Measurements from ENCODE around the gene RRBP1.

RRBP1 gene

DNA sequence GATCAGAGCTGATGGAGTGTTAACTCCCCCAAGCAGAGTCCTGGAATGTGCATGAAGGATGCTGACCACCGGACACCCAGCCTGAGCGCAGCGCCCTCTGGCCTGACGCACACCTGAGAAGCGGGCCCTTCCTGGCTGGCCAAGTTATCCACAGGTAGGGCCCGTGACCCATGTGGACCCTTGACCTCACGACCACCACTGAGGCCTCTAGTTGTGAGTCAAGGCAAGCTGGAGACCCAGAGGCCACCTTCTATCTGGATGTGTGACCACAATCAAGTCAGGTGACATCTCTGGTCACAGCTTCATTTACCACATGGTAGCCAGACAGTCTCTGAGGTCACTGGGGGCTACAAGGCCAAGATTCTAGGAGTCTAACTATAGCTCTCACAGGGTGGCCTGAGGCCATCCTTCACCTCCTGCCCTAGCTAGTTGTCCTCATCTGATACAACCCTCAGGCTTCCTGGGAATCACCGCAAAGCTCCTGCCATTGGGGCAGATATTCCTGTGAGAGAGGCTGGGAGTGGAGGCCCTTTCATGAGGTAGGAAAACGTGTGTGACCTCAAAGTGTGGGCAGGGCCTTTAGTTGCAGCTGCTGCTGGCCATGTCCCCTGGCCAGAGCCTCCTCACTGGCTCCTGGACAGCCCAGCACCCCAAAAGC, 59.1 kb downstream of the RRBP1 start:
- no peak for DNase-seq (ENCODE audit: low read depth in 2 of 2)

DNA sequence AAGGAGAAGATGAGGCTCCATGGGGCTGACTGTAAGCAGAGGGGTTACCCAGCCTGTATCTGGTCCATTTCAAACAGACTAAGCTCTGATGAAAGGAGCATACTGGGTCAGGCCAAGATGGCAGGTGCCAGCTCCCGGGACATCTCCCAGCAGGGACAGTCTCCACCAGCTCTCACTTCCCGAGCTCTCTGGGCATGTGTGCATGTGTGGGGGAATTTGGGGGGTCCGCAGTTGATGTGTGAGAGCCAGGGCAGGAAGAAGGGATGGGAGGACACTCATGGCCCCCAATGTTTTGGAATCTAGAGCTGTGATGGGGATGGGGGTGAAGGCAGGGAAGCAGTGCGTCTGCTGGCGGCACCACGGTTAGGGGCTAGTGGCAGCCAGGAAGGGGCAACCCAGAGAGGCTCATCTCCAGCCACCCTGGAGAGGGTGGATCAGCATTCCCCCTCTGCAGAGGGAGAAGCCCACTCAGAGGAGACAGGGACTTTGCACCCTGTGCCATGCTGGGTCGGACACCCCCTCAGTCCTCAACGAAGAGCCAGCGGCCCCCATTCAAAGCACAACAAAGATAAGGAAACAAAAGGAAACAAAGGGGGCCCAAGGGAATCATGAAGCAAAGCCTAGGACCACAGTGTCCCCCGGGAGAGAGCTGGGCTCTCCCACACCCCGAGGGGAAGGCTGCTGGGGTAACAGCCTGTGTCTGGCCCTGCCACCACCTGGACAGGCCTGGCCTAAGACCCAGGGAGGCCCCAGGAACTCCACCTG, 59.8 kb downstream of the RRBP1 start:
- no peak for DNase-seq (ENCODE audit: low read depth in 2 of 2)

DNA sequence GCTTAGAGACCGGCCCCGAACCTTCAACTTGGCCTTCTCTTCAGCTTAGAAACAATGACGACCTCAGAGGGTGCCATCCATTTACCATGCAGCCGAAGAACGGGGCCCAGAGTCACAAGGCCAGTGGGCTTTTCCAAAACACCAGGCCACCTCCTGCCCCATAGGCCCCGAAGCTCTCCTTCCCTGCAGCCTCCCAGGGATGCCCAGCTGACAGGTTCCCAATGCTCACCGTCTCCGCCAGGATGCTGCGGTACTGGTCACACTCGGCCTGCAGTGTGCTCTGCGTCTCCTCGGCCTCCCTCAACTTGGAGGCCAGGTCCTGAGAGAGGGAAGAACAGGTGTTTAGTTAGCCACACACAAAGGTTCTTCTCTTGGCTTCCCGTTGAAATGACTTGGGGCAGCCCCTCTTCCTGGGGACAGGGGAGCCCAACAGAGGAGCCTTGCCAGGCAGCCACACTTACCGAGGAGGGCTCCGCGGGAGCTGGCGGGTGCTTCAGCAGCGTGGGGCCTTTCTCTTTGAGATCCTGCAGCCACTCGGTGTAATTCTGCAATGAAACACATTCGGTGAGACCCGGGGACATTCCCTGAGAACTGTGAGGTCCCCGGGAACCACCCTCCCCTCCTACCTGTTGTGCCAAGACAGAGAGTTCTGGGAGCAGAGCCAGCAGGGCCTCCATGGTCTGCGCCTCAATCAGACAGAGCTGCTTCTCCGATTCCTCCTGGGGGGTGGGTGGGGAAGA, 60.6 kb downstream of the RRBP1 start:
- DNase-seq (ENCODE audit: low read depth in 2 of 2) = no peak

DNA sequence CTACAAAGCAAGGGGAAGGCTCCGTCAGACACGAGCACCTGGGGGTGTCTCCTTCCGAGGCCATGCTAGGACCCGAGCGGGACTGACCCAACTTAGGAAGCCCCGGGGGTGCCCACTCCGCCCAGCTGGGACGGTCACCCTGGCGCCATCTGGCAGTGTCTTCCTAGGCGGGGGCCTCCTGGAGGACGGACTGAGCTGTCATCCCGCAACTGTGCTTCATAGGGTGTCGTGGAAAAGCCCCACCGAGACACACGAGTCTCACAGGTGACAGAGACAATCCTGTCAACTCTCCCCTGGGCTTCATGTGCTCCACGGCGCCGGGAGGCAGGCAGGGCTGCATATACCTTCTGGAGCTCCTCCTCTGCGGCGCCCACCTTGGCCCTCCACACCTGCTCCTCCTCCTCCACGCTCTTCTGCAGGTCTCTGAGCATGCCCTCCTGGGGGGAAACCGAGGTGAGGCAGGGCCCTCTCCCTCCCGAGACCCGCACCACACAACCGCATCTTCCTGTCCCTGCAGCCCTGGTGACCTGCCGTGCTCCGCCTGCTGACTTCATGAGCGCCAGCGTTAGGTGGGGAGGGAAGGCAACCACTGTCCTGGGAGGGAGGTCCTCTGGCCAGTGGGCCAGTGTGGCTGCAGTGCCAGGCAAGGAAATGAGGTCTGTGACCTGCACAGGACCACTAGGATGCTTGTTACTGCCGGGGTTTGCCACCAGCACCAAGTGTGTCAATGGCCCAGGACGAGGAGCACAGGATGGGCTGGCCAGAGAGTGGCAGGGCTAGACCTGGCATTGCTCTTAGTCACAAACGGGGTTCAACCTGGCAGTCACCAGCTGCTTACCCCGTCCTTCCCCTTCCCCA, 61.4 kb downstream of the RRBP1 start:
- no peak for DNase-seq (ENCODE audit: low read depth in 2 of 2)

DNA sequence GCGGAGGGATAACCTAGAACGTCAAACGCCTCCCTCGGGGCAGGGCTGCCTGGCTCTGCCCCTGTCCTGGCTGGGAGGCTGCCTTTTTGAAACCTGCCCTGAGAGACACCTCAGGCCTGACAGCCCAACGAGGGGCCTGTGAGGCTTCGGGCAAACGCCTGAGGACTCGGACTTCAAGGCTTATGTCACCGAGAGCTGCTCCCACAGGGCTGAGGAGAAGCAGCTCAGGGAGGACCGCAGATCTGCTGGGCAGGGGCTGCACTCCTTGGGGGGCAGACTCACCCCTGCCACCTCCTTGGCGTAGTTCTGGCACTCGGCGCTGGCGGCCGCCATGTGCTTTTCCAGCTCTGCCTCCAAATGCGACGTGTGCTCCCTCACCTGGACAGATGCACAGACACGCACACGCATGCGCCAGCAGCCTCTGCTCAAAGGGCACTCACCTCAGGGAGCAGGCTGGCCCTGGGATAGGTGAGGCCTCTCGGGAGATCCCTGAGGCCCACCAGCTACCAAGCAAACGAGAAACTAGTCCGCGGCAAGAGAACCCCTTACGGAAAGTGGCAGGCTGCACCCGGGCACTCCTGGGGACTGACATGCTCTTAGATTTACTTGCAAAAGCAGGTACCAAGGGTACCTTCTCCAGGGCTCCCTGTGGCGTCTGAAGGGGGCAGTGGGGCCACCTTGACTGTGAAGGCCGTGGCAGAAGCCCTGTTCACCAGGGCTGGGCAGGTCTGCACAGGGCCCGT, 62.5 kb downstream of the RRBP1 start:
- DNase-seq (ENCODE audit: low read depth in 2 of 2) = no peak

DNA sequence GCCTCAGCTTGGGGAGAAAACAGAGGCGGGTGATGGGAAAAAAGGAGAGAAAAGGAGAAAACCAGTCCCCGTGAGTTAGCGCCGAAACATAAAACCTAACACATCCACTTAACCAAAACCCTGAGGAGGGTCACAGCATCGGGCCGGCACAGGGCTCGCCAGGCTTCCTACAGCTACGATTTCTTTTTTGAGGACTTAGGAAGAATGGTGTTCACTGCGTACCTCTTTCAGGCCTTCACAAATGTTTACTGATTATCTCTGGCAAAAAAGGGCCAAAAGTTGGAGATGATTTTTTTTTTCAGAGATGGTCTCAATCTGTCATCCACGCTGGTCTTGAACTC, 63.4 kb downstream of the RRBP1 start:
- no peak for DNase-seq (ENCODE audit: low read depth in 2 of 2)

DNA sequence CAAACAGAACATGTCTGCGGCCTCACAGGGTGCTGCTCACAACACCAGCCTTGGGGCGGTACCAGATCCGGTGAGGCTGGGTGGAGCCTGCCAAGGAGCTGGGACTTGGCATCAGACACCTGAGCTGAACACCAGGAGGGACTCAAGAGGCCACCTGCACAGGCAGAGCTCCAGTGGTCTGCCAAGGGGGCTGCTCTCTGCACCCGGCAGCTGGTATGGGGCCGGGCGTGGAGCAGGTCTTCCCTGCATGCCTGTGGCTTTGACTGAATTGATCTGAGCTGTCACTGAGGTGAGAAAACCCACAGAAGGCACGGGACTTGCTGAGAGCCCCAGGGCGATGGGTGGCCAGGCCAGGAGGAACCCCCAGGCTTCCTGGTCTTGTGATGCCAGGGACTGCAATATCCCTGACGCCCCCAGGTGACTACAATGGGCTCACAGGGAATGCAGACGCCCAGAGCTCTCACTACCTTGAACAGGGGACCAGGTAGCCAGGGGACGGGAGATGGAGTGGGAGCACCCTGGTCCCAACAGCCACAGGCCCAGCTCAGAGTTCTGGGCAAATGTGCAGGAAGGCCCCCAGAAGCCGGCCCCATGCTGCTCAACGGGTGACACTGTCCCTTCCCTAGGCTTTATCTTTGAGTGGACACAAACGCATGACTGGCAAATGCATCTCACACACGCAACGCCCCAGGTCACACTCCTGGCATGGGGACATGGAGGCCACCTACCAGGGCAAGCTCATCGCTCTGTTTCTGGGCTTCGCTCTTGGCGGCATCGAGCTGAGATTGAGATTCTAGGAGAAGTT, 64.0 kb downstream of the RRBP1 start:
- no peak for DNase-seq (ENCODE audit: low read depth in 2 of 2)

DNA sequence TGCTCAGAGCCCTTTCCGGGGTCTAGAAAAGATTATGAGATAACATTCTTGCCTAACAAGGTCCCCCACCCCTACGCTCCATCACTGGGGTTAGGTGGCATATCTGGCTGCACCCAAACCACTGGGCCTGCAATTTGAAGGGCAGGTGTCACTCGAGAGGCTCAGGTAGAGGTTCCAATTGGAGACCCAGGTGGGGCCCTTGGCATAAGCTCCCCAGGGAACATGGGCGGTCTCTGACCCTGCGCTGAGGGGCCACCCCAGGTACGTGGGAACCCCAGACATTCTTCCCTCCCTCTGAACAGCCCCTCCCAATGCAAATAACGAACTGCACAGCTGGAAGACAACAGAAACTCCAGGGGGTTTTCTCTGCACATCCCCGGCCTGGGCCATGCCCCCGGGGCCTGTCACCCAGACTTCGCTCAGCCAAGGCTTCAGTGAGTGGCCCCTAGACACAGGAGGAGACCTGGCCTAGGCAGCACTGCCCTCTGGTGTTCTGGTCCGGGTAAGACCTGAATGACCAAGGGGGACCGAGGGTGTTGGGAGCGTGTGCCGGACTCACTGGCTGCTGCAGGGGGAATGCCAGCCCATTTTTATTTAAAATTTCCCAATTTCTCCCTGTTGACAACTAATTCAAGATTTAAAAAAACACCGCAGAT, 64.7 kb downstream of the RRBP1 start:
- peak in 1 of 2 donors; percentile 23 for DNase-seq (ENCODE audit: low read depth in 2 of 2)

DNA sequence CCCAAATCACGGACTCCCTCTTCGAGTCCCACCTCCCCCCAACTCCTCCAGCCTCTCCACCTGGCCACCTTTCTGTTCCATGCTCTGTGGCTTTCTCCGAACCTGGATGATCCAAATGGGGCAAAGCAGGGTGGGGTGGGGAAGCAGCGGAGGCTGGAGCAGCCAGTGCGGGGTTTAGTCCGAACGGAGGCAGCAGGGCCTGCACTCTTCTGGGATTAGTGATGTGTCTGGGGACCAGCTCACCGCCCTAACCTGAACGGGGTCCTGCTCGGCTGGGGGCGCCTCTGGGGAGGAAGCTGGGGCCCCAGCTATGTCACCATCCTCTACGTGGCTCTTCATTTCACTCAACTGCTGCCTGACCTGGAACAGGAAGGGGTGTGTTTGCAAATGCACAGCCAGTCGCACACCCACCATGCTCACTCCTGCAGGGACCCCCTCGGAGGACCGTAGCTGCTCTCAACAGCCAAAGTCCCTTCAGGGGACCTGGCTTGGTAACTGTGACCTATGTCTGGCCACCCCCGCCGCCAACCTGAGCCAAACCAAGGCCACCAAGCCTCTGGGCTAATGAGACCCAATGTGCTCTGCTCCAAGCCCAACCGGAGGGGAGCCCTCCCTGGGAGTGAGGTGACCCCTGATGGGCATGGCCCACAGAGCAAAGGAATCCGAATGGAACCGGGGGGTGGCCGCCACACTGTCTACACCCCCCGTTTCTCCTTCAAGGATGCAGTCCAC, 65.4 kb downstream of the RRBP1 start:
- no peak for DNase-seq (ENCODE audit: low read depth in 2 of 2)

DNA sequence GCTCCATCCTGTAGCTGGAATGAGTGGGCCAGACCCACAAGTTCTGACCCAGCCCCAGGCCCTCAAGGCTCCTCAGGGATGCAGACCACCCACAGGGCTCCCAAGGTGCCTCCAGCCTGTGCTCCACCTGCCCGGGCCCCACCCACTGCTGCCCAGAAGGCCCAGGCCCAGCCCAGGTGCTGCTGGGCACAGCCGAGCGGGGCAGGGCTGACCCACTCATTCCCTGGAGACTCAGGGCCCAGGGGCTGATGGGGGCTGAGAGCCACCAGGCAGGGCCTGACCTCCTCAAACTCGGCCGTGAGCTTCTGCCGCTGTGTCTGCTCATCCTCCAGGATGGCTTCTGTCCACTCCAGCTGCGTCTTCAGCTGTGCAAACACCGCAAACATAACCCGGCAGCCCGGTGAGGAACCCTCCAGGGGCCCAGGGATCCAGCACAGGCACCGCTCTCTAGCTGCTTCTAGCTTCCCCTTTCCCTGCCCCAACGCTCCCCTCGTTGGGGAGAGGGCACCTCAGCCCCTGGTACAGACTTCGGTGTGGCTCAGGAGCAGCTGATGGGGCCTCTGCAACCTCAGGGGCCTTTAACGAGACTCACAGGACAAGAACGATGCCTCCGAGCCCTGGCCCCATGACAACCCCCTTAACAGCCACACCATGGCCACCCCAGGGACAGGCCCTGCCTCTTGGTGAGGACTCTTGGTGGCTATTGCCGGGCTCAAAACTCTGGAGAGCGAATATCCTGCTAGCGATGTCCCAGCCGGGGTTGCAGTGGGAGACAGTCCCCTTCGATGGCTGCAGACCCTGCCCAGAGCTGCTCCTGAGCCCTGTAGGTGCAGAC, 66.2 kb downstream of the RRBP1 start:
- DNase-seq (ENCODE audit: low read depth in 2 of 2) = no peak

DNA sequence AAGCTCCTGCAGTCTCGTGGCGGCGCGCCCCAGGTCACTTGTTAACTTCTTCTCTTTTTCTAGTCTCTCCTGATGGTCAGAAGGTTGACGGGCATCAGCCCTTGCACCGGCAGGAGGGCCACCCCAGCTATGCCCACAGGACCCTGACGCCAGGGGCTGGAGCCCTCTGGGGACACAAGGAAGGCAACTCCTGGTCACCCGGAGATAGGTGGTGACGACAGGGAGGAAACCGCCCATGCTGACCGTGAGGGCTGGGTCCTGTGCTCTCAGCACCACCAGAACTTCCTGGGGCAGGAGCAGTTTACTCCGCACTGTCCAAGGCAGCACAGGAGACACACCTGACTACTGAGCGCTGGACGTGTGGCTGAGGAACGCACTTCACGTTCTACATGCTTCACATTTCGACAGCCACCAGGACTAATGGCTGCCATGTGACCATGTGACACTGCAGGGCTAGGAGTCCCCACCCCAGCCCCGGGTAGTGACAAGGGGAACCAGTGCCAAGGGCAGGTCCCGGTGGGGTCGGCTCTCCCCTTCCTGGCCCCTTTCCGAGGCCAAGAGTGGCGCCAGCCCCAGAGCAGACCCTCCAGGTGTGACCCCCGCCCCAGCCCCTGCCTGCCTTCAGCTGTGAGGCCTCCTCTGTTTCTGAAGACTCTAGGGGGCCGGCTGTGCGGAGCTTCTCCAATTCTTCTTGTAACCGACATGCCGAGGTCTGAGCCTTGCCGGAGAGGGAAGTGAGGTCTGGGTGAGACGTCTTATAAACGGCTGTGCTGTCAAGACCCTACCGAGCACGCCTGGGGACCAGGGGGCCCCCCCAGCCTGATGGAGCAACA, 67.0 kb downstream of the RRBP1 start:
- no peak for DNase-seq (ENCODE audit: low read depth in 2 of 2)

DNA sequence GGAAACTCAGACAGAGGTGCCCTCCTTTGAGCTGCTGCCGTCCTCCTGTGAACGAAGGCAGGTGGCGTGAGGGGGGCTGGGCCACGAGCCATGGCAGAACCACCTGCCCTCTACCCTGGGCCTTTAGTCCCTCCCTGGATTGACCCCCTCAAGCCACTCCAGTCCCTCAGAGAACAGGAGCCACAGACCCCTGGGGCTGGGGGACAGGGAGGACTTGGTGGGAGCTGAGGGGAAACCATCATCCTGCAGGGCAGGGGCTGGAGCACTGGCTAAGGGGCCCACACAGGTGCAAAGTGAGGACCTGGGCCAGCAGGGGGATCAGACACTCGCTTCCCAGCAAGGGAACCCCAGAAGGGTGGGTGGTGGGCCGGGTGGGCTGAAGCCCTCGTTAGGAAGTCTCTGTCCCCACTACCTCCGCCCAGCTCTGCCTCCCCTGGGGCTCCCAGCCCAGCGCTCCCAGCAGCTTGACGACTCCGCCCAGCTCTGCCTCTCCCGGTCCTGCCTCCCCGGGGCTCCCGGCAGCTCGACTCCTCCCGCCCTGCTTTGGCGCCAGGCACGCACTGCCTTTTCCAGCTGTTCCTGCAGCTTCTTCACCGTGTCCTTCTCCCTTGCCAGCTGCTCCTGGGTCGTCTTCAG, 67.7 kb downstream of the RRBP1 start:
- DNase-seq (ENCODE audit: low read depth in 2 of 2) = no peak

DNA sequence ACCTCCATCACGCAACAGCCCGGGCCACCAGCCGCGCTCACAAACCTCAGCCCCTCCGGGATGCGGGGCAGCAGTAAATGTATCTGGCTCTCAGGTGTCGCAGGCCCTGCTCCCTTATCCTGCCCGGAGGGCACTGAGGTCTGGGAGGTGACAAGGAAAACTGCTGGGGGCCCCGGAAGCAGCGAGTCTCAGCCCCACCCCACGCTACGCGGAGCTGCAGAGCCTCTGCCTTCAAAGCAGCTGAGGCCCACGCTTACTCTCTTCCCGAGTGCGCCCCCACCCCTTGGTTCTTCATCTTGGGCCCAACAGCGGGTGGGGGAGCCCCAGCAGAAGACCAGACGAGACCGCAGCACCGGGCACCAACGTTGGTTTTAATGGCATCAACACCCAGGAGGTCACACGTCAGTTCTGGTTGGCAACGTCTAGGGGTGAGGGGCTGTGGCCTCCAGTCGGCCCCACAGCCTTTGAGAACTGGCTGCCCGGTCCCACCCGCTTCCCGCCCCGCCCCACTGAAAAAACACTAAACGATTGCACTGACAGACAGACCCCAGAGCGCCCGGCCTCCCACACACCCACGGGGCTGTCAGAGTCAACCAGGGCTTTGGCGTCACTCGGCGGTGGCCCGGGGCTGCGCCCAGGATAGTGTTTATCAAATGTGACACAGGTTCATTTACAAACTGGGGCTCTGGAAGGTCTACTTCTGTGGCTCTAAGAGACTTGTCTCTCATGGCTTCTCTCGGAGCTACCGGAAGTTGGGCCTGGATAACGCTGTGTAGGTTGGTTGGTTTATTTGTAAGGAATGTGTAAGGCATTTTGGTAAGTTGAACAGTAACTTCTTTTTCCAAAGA, 68.5 kb downstream of the RRBP1 start:
- DNase-seq (ENCODE audit: low read depth in 2 of 2) = no peak

DNA sequence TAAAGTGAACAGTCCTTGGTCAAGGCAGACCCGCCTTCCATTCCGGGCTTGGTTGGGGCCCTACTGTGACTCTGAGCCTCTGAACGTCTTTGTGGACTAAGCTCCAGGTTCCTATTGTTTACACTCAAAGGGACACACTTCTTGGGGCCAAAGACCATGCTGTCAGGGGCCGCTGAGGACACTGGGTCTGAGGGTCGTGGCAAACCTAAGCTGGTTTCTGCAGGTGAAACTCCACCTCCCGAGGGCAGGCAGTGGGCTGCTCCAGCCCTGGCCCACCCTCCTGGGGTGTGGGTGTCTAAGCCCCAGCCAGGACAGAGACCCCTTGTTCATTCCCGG, 69.1 kb downstream of the RRBP1 start:
- DNase-seq (ENCODE audit: low read depth in 2 of 2) = no peak

DNA sequence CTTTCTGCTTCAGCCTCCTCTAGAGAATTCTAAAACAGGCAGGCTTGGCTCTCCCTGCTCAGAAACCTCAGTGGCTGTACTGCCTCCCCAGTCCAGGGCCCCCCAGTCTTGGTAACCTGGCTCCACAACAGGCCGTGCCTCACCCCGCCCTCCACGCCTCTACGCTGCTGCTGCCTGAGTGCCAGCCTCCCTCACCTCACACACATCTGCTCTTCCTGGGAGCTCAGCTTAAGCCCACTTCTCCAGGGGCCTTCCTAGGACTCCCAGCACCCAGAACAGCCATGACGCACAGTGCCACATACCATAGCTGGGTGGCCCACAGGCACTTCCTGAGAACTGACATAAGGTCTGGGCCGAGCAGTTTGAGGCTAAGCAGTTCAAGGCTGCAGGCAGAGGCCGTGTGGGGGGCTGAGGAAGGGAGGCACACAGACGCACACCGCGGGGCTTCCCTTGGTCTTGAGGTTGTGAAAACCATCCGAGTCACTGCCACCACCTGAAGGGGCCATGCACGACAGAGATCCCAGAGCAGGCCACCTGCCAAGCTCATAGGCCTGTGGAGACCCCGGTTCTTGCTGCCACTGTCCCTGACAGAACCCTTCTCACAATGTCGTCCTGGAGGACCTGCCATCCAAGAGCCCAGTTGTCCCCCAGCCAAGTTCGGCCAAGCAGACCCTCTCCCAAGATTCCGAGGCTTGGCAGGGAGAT, 69.6 kb downstream of the RRBP1 start:
- DNase-seq (ENCODE audit: low read depth in 2 of 2) = peak; percentile 19 to 24

Data from stimulated activated CD8-positive, alpha-beta memory T cell treated with anti-CD3 and anti-CD28 coated beads, Interleukin-7, amount 100 ng/mL, for 1 hour (primary cell).